ENCODE measurements around the gene CHST8.
A peak's percentile ranks its signal among the peaks of the same experiment; 100 is the strongest.

The CHST8 gene

DNA sequence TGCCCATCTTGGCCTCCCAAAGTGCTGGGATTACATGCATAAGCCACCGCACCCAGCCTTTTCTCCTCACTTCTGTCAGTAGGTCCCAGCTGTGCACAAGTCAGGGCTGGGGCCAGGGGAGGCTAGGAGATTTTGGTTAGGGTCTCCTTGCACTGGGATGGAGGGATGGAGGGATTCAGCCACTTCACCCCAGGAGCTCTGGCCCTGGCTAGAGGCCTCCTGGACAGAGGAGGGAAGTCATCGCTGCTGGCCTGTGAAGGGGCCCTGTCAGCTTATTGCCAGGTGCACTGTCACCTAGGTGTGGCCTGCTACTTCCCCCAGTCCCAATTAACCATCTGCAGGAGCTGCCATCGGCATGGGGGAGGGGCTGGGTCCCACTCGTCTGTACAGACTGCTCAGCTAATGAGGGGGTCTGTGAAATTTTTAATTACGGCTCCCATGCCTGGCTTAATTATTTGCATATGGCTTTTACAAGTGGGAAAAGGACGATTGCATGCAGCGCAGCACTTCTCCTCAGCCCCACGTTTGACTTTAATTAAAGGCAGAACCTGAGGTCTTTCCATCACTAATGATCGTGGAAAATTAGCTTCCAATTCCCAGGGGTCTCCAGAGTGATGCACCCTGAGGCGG, 52.4 kb downstream of the CHST8 start:
- no peak for DNase-seq (ENCODE audit: low spot score)

DNA sequence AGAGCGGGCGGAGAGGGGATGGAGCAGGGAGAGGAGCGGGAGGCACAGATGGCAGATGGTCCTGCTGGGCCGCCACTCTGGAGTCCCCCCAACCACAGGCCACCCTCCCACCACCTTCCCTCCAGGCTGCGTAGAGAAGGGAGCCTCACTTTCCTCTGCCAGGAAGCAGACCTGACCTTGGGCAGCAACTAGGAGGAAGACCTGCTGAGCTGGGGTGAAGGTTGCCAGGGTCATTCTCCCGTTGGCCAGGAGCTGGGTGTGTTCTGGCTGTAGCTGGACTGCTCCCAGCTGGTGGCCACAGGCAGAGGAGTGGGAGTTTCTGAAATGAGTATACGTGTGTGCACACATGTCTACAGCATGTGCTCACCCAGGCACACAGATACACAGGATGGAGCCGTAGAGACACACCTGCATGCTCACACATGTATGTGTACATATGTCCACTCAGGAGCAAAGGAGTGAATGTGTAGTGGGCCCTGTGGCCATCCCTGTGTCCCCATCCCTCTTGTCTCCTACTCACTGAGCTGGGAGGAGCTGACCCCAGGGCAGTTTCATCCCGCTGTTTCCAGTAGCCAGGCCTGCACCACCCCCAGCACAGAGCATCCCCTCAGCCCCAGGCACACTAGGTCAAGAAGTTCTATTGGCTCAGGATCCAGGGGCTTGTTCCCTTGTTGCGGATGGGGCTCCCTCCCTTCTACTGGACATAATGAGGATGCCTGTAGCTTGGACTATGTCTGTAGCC, 53.0 kb downstream of the CHST8 start:
- DNase-seq (ENCODE audit: low spot score): no peak

DNA sequence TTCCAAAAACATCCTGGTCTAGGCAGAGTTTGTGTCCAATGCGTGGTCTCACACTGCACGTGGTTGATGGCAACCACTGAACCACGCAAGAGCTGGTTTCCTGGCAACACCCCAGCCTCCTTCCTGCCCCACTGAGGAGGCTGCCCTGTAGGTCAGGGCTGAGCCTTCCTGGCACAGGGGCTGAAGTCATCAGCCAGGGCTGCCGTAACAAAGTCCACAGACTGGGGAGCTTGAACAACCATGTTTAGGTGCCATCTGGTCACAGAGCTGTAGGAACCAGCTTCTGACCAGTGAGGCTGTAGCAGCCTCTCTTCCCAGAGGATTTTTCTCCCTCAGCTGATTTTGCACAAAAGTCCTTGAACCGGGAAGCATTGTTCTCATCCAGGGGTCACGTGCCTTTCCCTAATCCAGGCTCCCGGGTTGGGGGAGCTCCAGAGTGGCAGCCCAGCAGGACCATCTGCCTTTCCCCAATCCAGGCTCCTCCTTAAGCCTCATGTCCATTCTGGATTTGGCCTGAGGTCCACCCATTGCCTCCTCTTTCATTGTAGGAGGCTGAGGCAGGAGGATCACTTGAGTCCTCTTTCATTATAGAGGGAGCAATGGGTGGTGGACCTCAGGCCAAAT, 53.9 kb downstream of the CHST8 start:
- no peak for DNase-seq (ENCODE audit: low spot score)

- no peak for DNase-seq (ENCODE audit: low spot score)
Measured at GRCh38 chr19:33676999-33677665, 55.4 kb downstream of the CHST8 start.

GRCh38 chr19:33677745-33678426, 56.1 kb downstream of the CHST8 start:
- DNase-seq (ENCODE audit: low spot score): no peak

GRCh38 chr19:33678796-33679585, 57.2 kb downstream of the CHST8 start:
- DNase-seq (ENCODE audit: low spot score): no peak

DNA sequence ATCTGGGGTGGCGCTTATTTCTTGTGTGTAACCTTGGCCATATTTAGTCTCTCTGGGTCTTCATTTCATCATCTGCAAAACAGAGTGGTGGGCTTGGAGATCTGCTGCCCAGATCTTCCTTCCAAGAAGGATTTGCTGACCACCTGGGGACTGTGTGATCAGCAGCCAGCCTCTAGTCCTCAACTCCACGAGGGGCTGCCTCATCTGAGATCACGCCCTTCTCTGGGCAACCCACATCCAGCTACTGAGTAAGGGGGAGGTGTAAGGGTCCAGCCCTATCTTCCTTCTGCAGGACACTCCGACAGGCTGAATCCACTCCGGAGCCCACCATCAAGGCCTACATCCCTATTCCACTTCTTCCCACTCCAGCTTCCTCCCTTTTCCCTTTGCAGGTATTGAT, 57.9 kb downstream of the CHST8 start:
- no peak for DNase-seq (ENCODE audit: low spot score)

DNA sequence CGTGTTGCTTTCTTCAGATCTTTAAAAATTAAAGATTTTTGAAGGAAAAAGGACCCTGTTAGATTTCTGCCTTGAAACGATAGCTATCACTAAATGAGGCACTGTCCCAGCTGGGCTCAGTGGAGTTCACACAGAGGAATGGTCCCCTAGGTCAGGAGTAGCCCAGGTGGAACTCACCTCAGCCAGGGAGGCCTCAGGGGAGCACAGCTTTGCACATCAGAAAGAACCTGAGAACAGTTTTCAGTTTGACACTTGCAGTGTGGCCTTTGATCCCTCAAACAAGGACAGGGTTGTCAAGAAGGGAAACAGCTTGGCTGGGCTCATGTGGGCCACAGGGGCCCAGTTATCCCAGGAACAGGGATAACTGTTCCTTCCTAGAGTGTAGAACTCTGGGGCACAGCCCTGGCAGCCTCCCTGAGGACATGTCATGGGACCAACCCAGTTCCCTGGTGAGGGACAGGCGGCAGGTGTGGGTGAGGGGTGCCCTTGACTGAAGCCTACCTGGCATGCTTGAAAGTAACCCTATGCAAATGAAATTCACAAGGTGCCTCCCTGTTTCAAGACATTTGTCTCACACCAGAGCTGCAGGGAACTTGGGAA, 59.4 kb downstream of the CHST8 start:
- DNase-seq (ENCODE audit: low spot score): no peak

- peak; percentile 75 for DNase-seq (ENCODE audit: low spot score)
Measured at GRCh38 chr19:33683881-33684537, 62.3 kb downstream of the CHST8 start.

GRCh38 chr19:33684538-33685232, 62.9 kb downstream of the CHST8 start:
- DNase-seq (ENCODE audit: low spot score): peak; percentile 55

- DNase-seq (ENCODE audit: low spot score): no peak
Measured at GRCh38 chr19:33685541-33685940, 63.8 kb downstream of the CHST8 start.

- no peak for DNase-seq (ENCODE audit: low spot score)
Measured at GRCh38 chr19:33686262-33686661, 64.5 kb downstream of the CHST8 start.

DNA sequence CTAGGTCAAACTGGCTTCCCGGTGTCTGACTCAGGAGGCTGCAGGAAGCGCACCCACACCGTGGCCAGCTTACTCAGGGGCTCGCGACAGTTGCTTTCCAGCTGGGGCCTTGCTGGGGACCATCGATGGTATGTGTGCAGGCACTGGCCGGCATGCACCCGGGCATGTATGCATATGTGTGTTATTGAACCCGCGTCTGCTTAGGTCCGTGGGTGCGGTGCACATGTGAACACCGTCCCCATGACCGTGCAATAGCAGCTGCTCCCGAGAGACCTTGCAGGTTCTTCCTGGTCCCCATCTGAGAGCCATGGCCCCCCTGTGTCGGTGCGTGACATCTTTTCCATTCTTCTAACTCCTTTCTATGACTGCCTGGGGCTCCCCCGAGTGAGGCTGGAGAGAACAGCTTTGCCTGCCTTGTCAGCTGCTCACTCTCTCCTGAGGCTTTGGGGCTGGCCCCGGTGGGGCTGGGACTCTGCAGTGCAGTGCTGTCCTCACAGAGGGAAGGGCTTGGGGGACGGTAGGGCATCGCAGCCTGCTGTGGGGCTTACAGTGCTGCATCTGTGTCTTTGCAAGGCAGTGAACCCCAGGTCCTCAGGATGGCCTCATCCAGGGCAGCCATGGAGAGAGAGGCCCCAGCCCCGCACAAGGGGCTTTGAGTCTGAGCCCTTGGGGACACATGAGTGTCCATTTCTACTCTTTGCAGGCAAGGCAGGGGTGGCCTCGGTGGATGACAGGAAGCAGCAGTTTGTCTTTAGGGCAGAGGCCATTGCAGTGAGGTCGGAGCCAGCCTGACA, 65.1 kb downstream of the CHST8 start:
- peak; percentile 38 for DNase-seq (ENCODE audit: low spot score)

DNA sequence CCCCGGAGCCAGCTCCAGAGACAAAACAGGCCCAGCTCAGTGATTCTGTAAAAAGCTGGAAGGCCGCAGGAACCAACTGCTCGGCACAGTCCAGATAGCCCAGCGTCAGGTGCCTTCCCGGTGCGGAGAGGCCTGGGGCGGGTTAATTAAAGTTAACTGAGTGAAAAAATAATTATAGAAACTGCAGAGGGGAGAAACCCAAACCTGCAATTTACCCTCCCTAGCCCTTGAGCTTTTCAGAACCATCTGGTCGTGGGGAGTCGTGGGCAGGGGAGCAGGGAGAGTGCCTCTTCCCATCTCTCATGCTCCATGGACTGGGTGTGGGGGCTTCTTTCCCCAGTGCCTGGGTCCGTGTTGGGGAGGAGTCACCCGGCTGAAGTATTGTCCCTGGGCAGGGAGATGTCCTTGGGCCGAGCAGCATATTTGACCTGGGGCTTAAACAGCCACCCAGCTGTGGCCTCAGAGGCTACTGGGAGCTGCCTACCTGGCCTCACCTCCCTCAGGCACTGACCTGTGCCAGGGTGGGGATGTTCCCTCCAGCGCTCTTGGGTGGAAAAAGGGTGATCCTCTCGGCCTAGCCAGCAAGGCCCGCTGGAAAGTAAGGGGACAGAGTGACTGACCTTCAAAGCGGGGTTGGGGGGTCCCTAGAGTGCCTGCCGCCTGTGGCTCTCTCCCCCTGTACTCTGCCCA, 65.9 kb downstream of the CHST8 start:
- peak; percentile 44 for DNase-seq (ENCODE audit: low spot score)

DNA sequence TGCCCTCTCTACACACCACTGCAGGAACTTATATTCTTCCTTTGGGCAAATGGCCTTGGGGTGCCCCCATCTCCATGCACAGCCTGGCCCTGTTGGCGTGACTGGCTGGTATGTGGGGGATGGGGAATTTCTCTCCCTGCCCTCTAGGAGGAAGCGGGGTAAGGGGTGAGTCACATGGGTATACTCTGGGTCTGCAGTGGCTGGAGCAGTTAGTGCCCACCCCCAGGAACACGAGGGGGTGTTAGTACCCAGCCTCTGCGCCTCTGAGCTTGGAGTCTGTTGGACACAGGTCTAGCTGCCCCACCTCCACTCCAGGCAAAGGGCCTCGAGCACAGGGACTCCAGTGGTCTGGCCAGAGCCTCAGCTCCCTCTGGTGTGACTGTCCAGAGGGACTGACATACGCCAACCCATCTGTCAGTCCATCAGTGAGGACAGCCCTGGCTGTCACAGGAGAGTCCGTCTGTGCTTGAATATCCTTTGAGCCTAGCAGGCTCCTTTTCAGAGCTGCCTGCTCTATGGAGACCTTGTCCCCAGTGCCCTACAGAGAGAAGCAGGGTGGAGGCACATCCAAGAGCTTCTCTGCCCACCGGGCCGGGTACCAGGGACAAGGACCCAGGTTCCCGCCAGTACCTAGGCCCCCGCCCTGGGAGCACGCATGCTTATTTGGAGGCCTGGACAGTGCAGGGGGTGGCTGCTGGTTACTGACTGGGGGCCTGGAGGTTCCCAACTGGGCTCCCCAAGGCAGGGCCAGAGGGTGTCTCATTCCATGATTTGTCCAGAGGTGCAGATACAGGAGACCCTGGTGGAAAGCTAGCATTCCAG, 66.6 kb downstream of the CHST8 start:
- DNase-seq (ENCODE audit: low spot score): peak; percentile 34

DNA sequence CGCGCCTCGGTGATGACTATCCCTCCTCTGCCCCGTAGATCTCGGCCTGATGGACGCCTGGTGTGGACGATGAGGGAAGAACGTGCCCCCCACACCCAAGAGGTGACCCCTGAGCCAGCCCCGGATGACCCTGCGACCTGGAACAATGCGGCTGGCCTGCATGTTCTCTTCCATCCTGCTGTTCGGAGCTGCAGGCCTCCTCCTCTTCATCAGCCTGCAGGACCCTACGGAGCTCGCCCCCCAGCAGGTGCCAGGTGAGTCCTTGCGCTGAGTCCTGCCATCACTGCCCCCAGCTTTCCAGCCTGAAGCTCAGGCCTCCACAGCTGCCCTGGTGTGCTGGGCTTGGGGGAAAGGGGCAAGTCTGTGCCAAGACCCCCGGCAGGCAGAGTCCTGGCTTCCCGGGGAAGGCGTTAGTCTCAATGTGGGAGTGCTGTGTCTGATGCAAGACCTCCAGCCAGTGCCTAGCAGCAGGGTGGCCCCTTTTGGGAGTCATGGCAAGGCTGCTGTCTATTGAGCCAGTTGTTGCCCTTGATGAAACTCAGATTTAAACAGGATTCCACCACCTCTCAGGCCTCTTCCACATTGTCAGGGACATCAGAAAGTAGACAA, 67.5 kb downstream of the CHST8 start:
- peak; percentile 58 for DNase-seq (ENCODE audit: low spot score)

- DNase-seq (ENCODE audit: low spot score): peak; percentile 53
Measured at GRCh38 chr19:33689868-33690267, 68.1 kb downstream of the CHST8 start.

Measured in left forelimb (tissue), 1 donor.